IMR-90 (cell line): ENCODE results near the gene RNF141. TPM values are rescaled to one million over a fixed set of nuclear protein-coding genes. Genes with fewer than 3 reads are reported as not detected.

Experiments
- ATAC-seq: fragments of 200-7000 bp; cut with Tn5 transposase; 2 replicates; pipeline ENCODE4 v1.9.1; 2020; ENCODE audit warnings: low read depth, mild to moderate bottlenecking, moderate library complexity
- BruUV-seq: library from RNA; stranded (reverse); fragments of 400-500 nt; replicated peaks from 2 replicates; lab custom pipeline; 2021; lab: Mats Ljungman, UMichigan
- CTCF ChIA-PET: fragments of 300-600 bp; formaldehyde crosslinking; extraction: SDS; loops from one replicate; lab custom pipeline; 2021; ENCODE audit warnings: antibody characterized with exemption; lab: Yijun Ruan, JAX
- POLR2A ChIA-PET: fragments of 300-600 bp; sonication (Branson Sonifier 250); formaldehyde crosslinking; loops from one replicate; lab custom pipeline; 2022; ENCODE audit warnings: antibody characterized with exemption; ENCODE audit not compliant: unreplicated experiment; lab: Charles Lee
- DNase-seq: peaks from one replicate; pipeline ENCODE4 v3.0.0; 2013
- H2AFZ ChIP-seq: replicated peaks from 2 replicates; pipeline ENCODE3; 2013; ENCODE audit warnings: low read length, mild to moderate bottlenecking; ENCODE audit not compliant: poor library complexity
- H2AK5ac ChIP-seq: 2 replicates; pipeline ENCODE4 v1.6.1; 2013; ENCODE audit warnings: low read depth, low read length, inconsistent platforms
- H2AK9ac ChIP-seq: replicated peaks from 2 replicates; pipeline ENCODE3; 2013; ENCODE audit warnings: mild to moderate bottlenecking, low read depth, low read length, moderate library complexity; ENCODE audit not compliant: poor library complexity
- H2BK120ac ChIP-seq: 2 replicates; pipeline ENCODE4 v1.6.1; 2013; ENCODE audit warnings: low read depth, low read length, inconsistent platforms
- H2BK15ac ChIP-seq: 3 replicates; pipeline ENCODE4 v1.6.1; 2013; ENCODE audit warnings: low read depth, low read length, inconsistent platforms
- H2BK20ac ChIP-seq: 2 replicates; pipeline ENCODE4 v1.6.1; 2013; ENCODE audit warnings: low read depth, mild to moderate bottlenecking, inconsistent platforms, low read length, moderate library complexity
- H2BK5ac ChIP-seq: 2 replicates; pipeline ENCODE4 v1.6.1; 2013; ENCODE audit warnings: mild to moderate bottlenecking, low read depth, low read length, inconsistent platforms; ENCODE audit not compliant: poor library complexity, severe bottlenecking
- H3K14ac ChIP-seq: replicated peaks from 2 replicates; pipeline ENCODE4 v1.6.1; 2013; ENCODE audit warnings: low read depth, low read length, inconsistent platforms
- H3K18ac ChIP-seq: 2 replicates; pipeline ENCODE4 v1.6.1; 2013; ENCODE audit warnings: low read depth, low read length, control low read depth
- H3K23ac ChIP-seq: 2 replicates; pipeline ENCODE4 v1.6.1; 2013; ENCODE audit warnings: low read depth, low read length, inconsistent platforms
- H3K27ac ChIP-seq: 2 replicates; pipeline ENCODE4 v1.5.1; 2013; ENCODE audit warnings: mild to moderate bottlenecking, control low read depth, low read length; ENCODE audit not compliant: insufficient read depth
- H3K27me3 ChIP-seq: 2 replicates; pipeline ENCODE4 v1.6.1; 2013; ENCODE audit warnings: low read length; ENCODE audit not compliant: control insufficient read depth, insufficient read depth
- H3K36me3 ChIP-seq: 2 replicates; pipeline ENCODE4 v1.6.1; 2013; ENCODE audit warnings: low read length, mixed read lengths; ENCODE audit not compliant: control insufficient read depth, insufficient read depth
- H3K4ac ChIP-seq: 2 replicates; pipeline ENCODE4 v1.6.1; 2013; ENCODE audit warnings: low read depth, low read length, inconsistent platforms
- H3K4me1 ChIP-seq: 2 replicates; pipeline ENCODE4 v1.6.1; 2013; ENCODE audit warnings: low read length, mixed read lengths; ENCODE audit not compliant: control insufficient read depth, insufficient read depth
- H3K4me2 ChIP-seq: 2 replicates; pipeline ENCODE4 v1.6.1; 2013; ENCODE audit warnings: low read depth, mild to moderate bottlenecking, control low read depth, low read length, moderate library complexity
- H3K4me3 ChIP-seq: 2 replicates; pipeline ENCODE4 v1.5.1; 2013; ENCODE audit warnings: low read depth, mild to moderate bottlenecking, control low read depth, low read length, moderate library complexity; ENCODE audit not compliant: insufficient read depth
- H3K56ac ChIP-seq: 2 replicates; pipeline ENCODE4 v1.6.1; 2013; ENCODE audit warnings: low read length, inconsistent platforms; ENCODE audit not compliant: insufficient read depth; ENCODE audit errors: extremely low read depth
- H3K79me1 ChIP-seq, 2 experiments: 2 replicates each; pipeline ENCODE4 v1.6.1; 2013; ENCODE audit warnings: low read length in 2 of 2, inconsistent platforms in 1 of 2, low read depth in 1 of 2
- H3K9ac ChIP-seq: 2 replicates; pipeline ENCODE4 v1.6.1; 2013; ENCODE audit warnings: low read depth, low read length, control low read depth
- H3K9me1 ChIP-seq: 2 replicates; pipeline ENCODE4 v1.6.1; 2013; ENCODE audit warnings: low read length, inconsistent platforms; ENCODE audit not compliant: insufficient read depth
- H3K9me3 ChIP-seq: 2 replicates; pipeline ENCODE4 v1.6.1; 2013; ENCODE audit warnings: low read length; ENCODE audit not compliant: control insufficient read depth, insufficient read depth
- H4K20me1 ChIP-seq: 2 replicates; pipeline ENCODE4 v1.6.1; 2013; ENCODE audit warnings: low read length, inconsistent platforms; ENCODE audit not compliant: insufficient read depth
- H4K5ac ChIP-seq: 2 replicates; pipeline ENCODE4 v1.6.1; 2013; ENCODE audit warnings: mild to moderate bottlenecking, low read depth, low read length, control low read depth
- H4K8ac ChIP-seq, 2 experiments: 2 replicates each; pipeline ENCODE4 v1.6.1; 2013; ENCODE audit warnings: low read depth in 2 of 2, low read length in 2 of 2, control low read depth in 1 of 2, inconsistent platforms in 1 of 2
- H4K91ac ChIP-seq: 2 replicates; pipeline ENCODE4 v1.6.1; 2013; ENCODE audit warnings: low read depth, low read length, inconsistent platforms; ENCODE audit not compliant: insufficient read depth
- BHLHE40 ChIP-seq: fragments of 150-350 bp; IDR thresholded peaks from 2 replicates; pipeline ENCODE4 v1.6.1; 2016; ENCODE audit warnings: mild to moderate bottlenecking, low read depth, low read length
- CEBPB ChIP-seq: IDR thresholded peaks from 2 replicates; pipeline ENCODE4 v1.6.1; 2012; ENCODE audit warnings: low read depth, low read length, improper control_type of control experiment
- CHD1 ChIP-seq: IDR thresholded peaks from 2 replicates; pipeline ENCODE4 v1.6.1; 2012; ENCODE audit warnings: low read depth, low read length, improper control_type of control experiment
- CTCF ChIP-seq: conservative IDR thresholded peaks from 2 replicates; pipeline ENCODE4 v1.5.1; 2012; ENCODE audit warnings: mild to moderate bottlenecking, low read depth, low read length, improper control_type of control experiment
- ELK1 ChIP-seq: fragments of 150-350 bp; IDR thresholded peaks from 2 replicates; pipeline ENCODE4 v1.6.1; 2016; ENCODE audit warnings: low read depth, mild to moderate bottlenecking, low read length, moderate library complexity, borderline replicate concordance
- MAFK ChIP-seq: IDR thresholded peaks from 2 replicates; pipeline ENCODE4 v1.6.1; 2012; ENCODE audit warnings: low read depth, low read length, improper control_type of control experiment
- MAZ ChIP-seq: IDR thresholded peaks from 2 replicates; pipeline ENCODE4 v1.6.1; 2012; ENCODE audit warnings: low read depth, mild to moderate bottlenecking, low read length, improper control_type of control experiment, moderate library complexity, borderline replicate concordance
- MXI1 ChIP-seq: IDR thresholded peaks from 2 replicates; pipeline ENCODE4 v1.6.1; 2012; ENCODE audit warnings: low read depth, mild to moderate bottlenecking, low read length, moderate library complexity, borderline replicate concordance
- NFE2L2 ChIP-seq: fragments of 150-350 bp; IDR thresholded peaks from 2 replicates; pipeline ENCODE4 v1.6.1; 2016; ENCODE audit warnings: low read depth, mild to moderate bottlenecking, low read length
- RAD21 ChIP-seq: IDR thresholded peaks from 2 replicates; pipeline ENCODE4 v1.6.1; 2012; ENCODE audit warnings: low read length, improper control_type of control experiment
- RCOR1 ChIP-seq: IDR thresholded peaks from 2 replicates; pipeline ENCODE4 v1.6.1; 2012; ENCODE audit warnings: mild to moderate bottlenecking, low read length, improper control_type of control experiment; ENCODE audit not compliant: insufficient replicate concordance
- RFX5 ChIP-seq: IDR thresholded peaks from 2 replicates; pipeline ENCODE4 v1.8.0; 2012; ENCODE audit warnings: low read depth, mild to moderate bottlenecking, low read length, moderate library complexity
- USF2 ChIP-seq: fragments of 150-350 bp; IDR thresholded peaks from 2 replicates; pipeline ENCODE4 v1.6.1; 2017; ENCODE audit warnings: mild to moderate bottlenecking, antibody characterized with exemption, low read length, low read depth
- WGBS, 2 experiments: methylation state at CpG; one replicate each; pipeline versions ENCODE4 v1.1.5 to v1.1.7; 2013; ENCODE audit warnings: missing lambda C conversion rate in 2 of 2; ENCODE audit not compliant: insufficient read length in 1 of 2; ENCODE audit errors: extremely low coverage in 2 of 2; 5-methylcytosine and 5-hydroxymethylcytosine counted together
- dilution Hi-C: fragments of 300-500 bp; cut with HindIII; formaldehyde crosslinking; loops from one replicate; pipeline ENCODE4 v1.14.3; 2018; ENCODE audit warnings: low sequenced_read_pairs; ENCODE audit not compliant: unreplicated experiment
- in situ Hi-C: fragments of 300-500 bp; cut with MboI; formaldehyde crosslinking; loops from 3 replicates; pipeline ENCODE4 v1.14.3; 2019; ENCODE audit warnings: low sequenced_read_pairs, inconsistent platforms, mixed read lengths
- intact Hi-C: fragments of 100-400 bp; cut with micrococcal nuclease; formaldehyde crosslinking; loops from 2 replicates; pipeline ENCODE4 v1.10.0; 2022
- polyA plus RNA-seq, 3 experiments: library from polyadenylated mRNA; depleted of rRNA; stranded (reverse); fragments of >200 nt; gene quantifications; 2 replicates each; pipeline ENCODE4 v1.2.3, GENCODE V29; 2012; ENCODE audit warnings: low replicate concordance in 1 of 3
- total RNA-seq: library from RNA; depleted of rRNA; stranded (reverse); fragments of >200 nt; gene quantifications from 2 replicates; pipeline ENCODE4 v1.2.3, GENCODE V29; 2012

RNF141 gene
- total and polyA plus RNA-seq, 2 of the 4 experiments (the other 2 are of a cell fraction): 13.8 to 18.6 TPM

GRCh38 chr11:10505278-10506007 lies 35.5 kb downstream of the RNF141 start:
- intact Hi-C loops: no loop called here
- no TSS peak for BruUV-seq
- peaks cover 46% of the 10 kb centered on the region for H3K36me3 ChIP-seq

More at GRCh38 chr11:10505278-10506007, 35.5 kb downstream of the RNF141 start:
- TF ChIP-seq RCOR1 (no peak), BHLHE40 (no peak), NFE2L2 (no peak), ELK1 (no peak), RAD21 (no peak), RFX5 (no peak), MXI1 (no peak), CTCF (no peak), MAZ (no peak), MAFK (no peak), CHD1 (no peak), USF2 (no peak), CEBPB (no peak)
- H4K8ac ChIP-seq: no peak overlapping the region
- H3K9me3 ChIP-seq: no peaks in the 10 kb centered on the region
- no peak overlapping the region for H2BK5ac ChIP-seq
- no peak overlapping the region for H3K4me2 ChIP-seq
- no peak overlapping the region for H2BK120ac ChIP-seq
- dilution Hi-C loops (loop anchor here (25.0 kb wide), 1 partner anchor 232 kb away; no protein-coding TSS in a partner anchor), in situ Hi-C loops (no loop called here)
- H2AK9ac ChIP-seq: no peak overlapping the region
- no peak overlapping the region for H3K18ac ChIP-seq
- no peak overlapping the region for H3K56ac ChIP-seq
- H3K14ac ChIP-seq: no peak overlapping the region
- H3K27ac ChIP-seq: no peak overlapping the region
- no peak overlapping the region for H4K5ac ChIP-seq
- DNase-seq (no peak), ATAC-seq (no peak)
- no peaks in the 10 kb centered on the region for H3K4me1 ChIP-seq
- H4K91ac ChIP-seq: no peak overlapping the region
- no peak overlapping the region for H2AFZ ChIP-seq
- no peak overlapping the region for H3K4me3 ChIP-seq
- no peak overlapping the region for H3K4ac ChIP-seq
- ChIA-PET CTCF (interaction anchor here (0.8 kb wide), 1 partner anchor 100 kb away, joined by 7 read pairs; no protein-coding TSS in a partner anchor), POLR2A (no interaction called here)
- H3K9ac ChIP-seq: no peak overlapping the region
- WGBS, 2 experiments: 96% methylated on average over 5 of the region's 6 CpGs; no CpG with 5 or more reads in 1 of the 2 experiments
- peaks cover 0 to 2% of the 10 kb centered on the region in 2 experiments; a peak in 1 of 4 replicates for H3K79me1 ChIP-seq
- H3K23ac ChIP-seq: no peak overlapping the region
- peaks cover 5% of the 10 kb centered on the region for H3K9me1 ChIP-seq
- H2BK20ac ChIP-seq: no peak overlapping the region
- H3K27me3 ChIP-seq: no peaks in the 10 kb centered on the region
- H2BK15ac ChIP-seq: no peak overlapping the region
- no peaks in the 10 kb centered on the region for H4K20me1 ChIP-seq
- H2AK5ac ChIP-seq: no peak overlapping the region
